H1 (cell line): ENCODE measurements around the gene CRYGN.

Source experiments
- CEBPB ChIP-seq: IDR thresholded peaks from 2 replicates; pipeline ENCODE4 v1.6.1; 2012; ENCODE audit warnings: low read depth, low read length
- JUN ChIP-seq: IDR thresholded peaks from 2 replicates; pipeline ENCODE4 v1.6.1; 2011; ENCODE audit warnings: low read depth, mild to moderate bottlenecking, improper control_type of control experiment, low read length
- RAD21 ChIP-seq, 2 experiments: IDR thresholded peaks in 1 of 2; conservative IDR thresholded peaks in 1 of 2; 2 replicates each; pipeline ENCODE4 v1.6.1; 2011; ENCODE audit warnings: low read depth in 2 of 2, low read length in 2 of 2, improper control_type of control experiment in 1 of 2, inconsistent platforms in 1 of 2, mild to moderate bottlenecking in 1 of 2, moderate library complexity in 1 of 2
- TF ChIP-seq, protein P1 (sequence below), 3 experiments: IDR thresholded peaks; 1 replicate in 2 of 3; 2 replicates in 1 of 3; pipeline versions ENCODE4 v1.5.1 to v1.6.1; 2011; ENCODE audit warnings: low read length in 3 of 3, mild to moderate bottlenecking in 3 of 3, inconsistent platforms in 2 of 3, low read depth in 1 of 3, moderate library complexity in 1 of 3; ENCODE audit not compliant: insufficient read depth in 1 of 3; ENCODE audit errors: control extremely low read depth in 1 of 3

DNA sequence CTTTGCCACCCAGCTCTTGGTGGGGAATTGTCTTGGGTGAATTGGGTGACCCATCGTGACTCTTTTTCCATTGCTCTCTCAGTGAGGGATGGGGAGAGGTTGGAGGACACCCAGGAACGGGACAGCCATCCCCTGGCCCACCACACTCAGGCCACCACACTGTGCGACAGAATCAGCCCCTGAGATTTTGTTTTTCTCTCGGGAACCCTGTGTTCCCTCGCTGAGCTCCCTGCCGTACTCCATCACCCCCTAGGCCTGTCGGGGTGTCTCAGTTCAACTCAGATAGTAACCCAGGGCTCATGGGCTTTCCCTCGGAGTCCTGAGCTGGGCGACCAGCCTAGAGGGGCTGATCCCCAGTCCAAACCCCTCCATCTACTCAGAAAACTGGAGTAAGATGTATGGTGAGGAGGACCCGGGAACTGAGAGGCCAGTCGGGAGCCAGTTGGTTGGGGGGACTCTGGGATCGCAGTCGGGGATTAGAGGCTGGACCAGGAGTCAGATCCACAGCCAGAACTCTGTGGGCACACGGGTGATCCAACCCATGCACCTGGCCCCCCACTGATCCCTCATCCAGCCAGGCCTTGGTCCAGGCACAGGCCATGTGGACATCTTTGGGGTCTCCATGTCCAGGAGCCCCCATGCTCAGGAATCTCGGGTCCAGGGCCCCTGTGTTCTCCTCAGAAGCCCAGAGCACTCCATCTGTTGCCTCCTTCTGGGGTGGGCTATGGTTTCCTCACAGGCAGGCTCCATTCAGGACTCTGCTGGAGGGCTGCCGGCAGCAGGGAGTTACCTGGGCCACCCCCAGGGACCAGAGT lies 9.3 kb downstream of the CRYGN start:
- TF ChIP-seq RAD21 (IDR thresholded peaks at IDR 0.05 in 1 of 2, conservative IDR thresholded peaks at IDR 0.05 in 1 of 2; ENCODE audit: low read depth in 2 of 2, low read length in 2 of 2), result no peak
- TF ChIP-seq, protein P1, sequence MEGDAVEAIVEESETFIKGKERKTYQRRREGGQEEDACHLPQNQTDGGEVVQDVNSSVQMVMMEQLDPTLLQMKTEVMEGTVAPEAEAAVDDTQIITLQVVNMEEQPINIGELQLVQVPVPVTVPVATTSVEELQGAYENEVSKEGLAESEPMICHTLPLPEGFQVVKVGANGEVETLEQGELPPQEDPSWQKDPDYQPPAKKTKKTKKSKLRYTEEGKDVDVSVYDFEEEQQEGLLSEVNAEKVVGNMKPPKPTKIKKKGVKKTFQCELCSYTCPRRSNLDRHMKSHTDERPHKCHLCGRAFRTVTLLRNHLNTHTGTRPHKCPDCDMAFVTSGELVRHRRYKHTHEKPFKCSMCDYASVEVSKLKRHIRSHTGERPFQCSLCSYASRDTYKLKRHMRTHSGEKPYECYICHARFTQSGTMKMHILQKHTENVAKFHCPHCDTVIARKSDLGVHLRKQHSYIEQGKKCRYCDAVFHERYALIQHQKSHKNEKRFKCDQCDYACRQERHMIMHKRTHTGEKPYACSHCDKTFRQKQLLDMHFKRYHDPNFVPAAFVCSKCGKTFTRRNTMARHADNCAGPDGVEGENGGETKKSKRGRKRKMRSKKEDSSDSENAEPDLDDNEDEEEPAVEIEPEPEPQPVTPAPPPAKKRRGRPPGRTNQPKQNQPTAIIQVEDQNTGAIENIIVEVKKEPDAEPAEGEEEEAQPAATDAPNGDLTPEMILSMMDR (IDR thresholded peaks at IDR 0.05; ENCODE audit: control extremely low read depth in 1 of 3, insufficient read depth in 1 of 3, low read depth in 1 of 3, low read length in 3 of 3), result no peak
- TF ChIP-seq CEBPB, result no peak
- TF ChIP-seq JUN, result no peak
